GM23338 (cell line): ENCODE measurements around the gene KRTAP10-12. TPM values are rescaled to one million over a fixed set of nuclear protein-coding genes. Genes with fewer than 3 reads are reported as not detected.

Source experiments
- ATAC-seq: fragments of 200-7000 bp; cut with Tn5 transposase; 3 replicates; pipeline ENCODE4 v1.9.1; 2020
- DNase-seq: peaks from one replicate; pipeline ENCODE4 v3.0.0-alpha.2; 2015; ENCODE audit warnings: low spot score
- H2AFZ ChIP-seq: fragments of 200-600 bp; sonication (generic); 2 replicates; pipeline ENCODE4 v1.8.0; 2016; ENCODE audit warnings: antibody characterized with exemption, mild to moderate bottlenecking, moderate library complexity
- H3F3A ChIP-seq: fragments of 200-600 bp; sonication (generic); replicated peaks from 2 replicates; pipeline ENCODE4 v1.8.0; 2017; ENCODE audit warnings: antibody characterized with exemption, mixed run types, low read depth
- H3K27ac ChIP-seq: fragments of 200-600 bp; sonication (generic); 2 replicates; pipeline ENCODE4 v1.6.1; 2016; ENCODE audit warnings: low read depth
- H3K27me3 ChIP-seq: fragments of 200-600 bp; sonication (generic); 2 replicates; pipeline ENCODE4 v1.8.0; 2016; ENCODE audit warnings: mild to moderate bottlenecking, mixed run types, moderate library complexity; ENCODE audit not compliant: insufficient read depth
- H3K36me3 ChIP-seq: fragments of 200-600 bp; sonication (generic); 2 replicates; pipeline ENCODE4 v1.8.0; 2016; ENCODE audit warnings: mild to moderate bottlenecking; ENCODE audit not compliant: insufficient read depth
- H3K4me1 ChIP-seq: fragments of 200-600 bp; sonication (generic); 2 replicates; pipeline ENCODE4 v1.8.0; 2016; ENCODE audit warnings: mild to moderate bottlenecking, moderate library complexity; ENCODE audit not compliant: insufficient read depth
- H3K4me2 ChIP-seq: fragments of 200-600 bp; sonication (generic); 2 replicates; pipeline ENCODE4 v1.7.1; 2017; ENCODE audit warnings: mixed run types
- H3K4me3 ChIP-seq: fragments of 200-600 bp; sonication (generic); 2 replicates; pipeline ENCODE4 v1.6.1; 2016; ENCODE audit warnings: mixed run types
- H3K79me2 ChIP-seq: fragments of 200-600 bp; sonication (generic); replicated peaks from 2 replicates; pipeline ENCODE4 v1.8.0; 2017; ENCODE audit warnings: mild to moderate bottlenecking; ENCODE audit not compliant: insufficient read depth
- H3K9me2 ChIP-seq: fragments of 200-600 bp; sonication (generic); 2 replicates; pipeline ENCODE4 v1.8.0; 2017; ENCODE audit not compliant: insufficient read depth
- H4K20me1 ChIP-seq: fragments of 200-600 bp; sonication (generic); replicated peaks from 2 replicates; pipeline ENCODE4 v1.8.0; 2017; ENCODE audit warnings: mild to moderate bottlenecking; ENCODE audit not compliant: insufficient read depth
- H3K27ac Mint-ChIP-seq: 2 replicates; pipeline ENCODE4 v1.8.0; 2020; ENCODE audit warnings: inconsistent platforms, mild to moderate bottlenecking, moderate library complexity, mixed read lengths
- H3K27me3 Mint-ChIP-seq: 3 replicates; pipeline ENCODE4 v1.8.0; 2022; ENCODE audit warnings: low read depth, mild to moderate bottlenecking, moderate library complexity, mixed read lengths, inconsistent platforms; ENCODE audit not compliant: insufficient read depth, poor library complexity
- H3K36me3 Mint-ChIP-seq: 3 replicates; pipeline ENCODE4 v1.8.0; 2021; ENCODE audit warnings: low read depth, mild to moderate bottlenecking, inconsistent platforms, moderate library complexity, mixed read lengths
- H3K4me1 Mint-ChIP-seq: 3 replicates; pipeline ENCODE4 v1.8.0; 2020; ENCODE audit warnings: mild to moderate bottlenecking, inconsistent platforms, mixed read lengths
- H3K4me3 Mint-ChIP-seq: 3 replicates; pipeline ENCODE4 v1.8.0; 2021; ENCODE audit warnings: moderate library complexity, mild to moderate bottlenecking, inconsistent platforms, mixed read lengths
- H3K9me3 Mint-ChIP-seq: 3 replicates; pipeline ENCODE4 v1.8.0; 2020; ENCODE audit warnings: moderate library complexity, mild to moderate bottlenecking, inconsistent platforms, mixed read lengths
- CREB1 ChIP-seq: fragments of 250-450 bp; sonication (Bioruptor Pico); IDR thresholded peaks from 2 replicates; pipeline ENCODE4 v1.5.0; 2020; ENCODE audit warnings: low read depth, mild to moderate bottlenecking, moderate library complexity
- EZH2 ChIP-seq: fragments of 200-600 bp; sonication (generic); IDR thresholded peaks from one replicate; pipeline ENCODE4 v1.8.0; 2017; ENCODE audit warnings: antibody characterized with exemption, mild to moderate bottlenecking, low read depth; ENCODE audit not compliant: unreplicated experiment
- EZH2phosphoT487 ChIP-seq: fragments of 200-600 bp; sonication (generic); IDR thresholded peaks from one replicate; pipeline ENCODE4 v1.8.1; 2018; ENCODE audit warnings: antibody characterized with exemption; ENCODE audit not compliant: unreplicated experiment
- JUNB ChIP-seq: IDR thresholded peaks from one replicate; pipeline ENCODE4 v1.6.1; 2016; ENCODE audit warnings: antibody characterized with exemption; ENCODE audit not compliant: unreplicated experiment
- NANOG ChIP-seq: IDR thresholded peaks from 2 replicates; pipeline ENCODE4 v1.6.1; 2016; ENCODE audit warnings: antibody characterized with exemption, borderline replicate concordance
- POLR2AphosphoS5 ChIP-seq: IDR thresholded peaks from 2 replicates; pipeline ENCODE4 v1.6.1; 2016; ENCODE audit warnings: antibody characterized with exemption, low read depth
- STAT1 ChIP-seq: IDR thresholded peaks from one replicate; pipeline ENCODE4 v1.6.1; 2016; ENCODE audit warnings: antibody characterized with exemption; ENCODE audit not compliant: unreplicated experiment
- ZNF114 ChIP-seq: fragments of 250-450 bp; sonication (Bioruptor Pico); IDR thresholded peaks from 2 replicates; pipeline ENCODE4 v1.5.0; 2020; ENCODE audit warnings: mild to moderate bottlenecking, moderate library complexity
- ZNF331 ChIP-seq: fragments of 250-450 bp; sonication (Bioruptor Pico); IDR thresholded peaks from 2 replicates; pipeline ENCODE4 v1.5.0; 2020; ENCODE audit warnings: low read depth, mild to moderate bottlenecking, moderate library complexity
- polyA plus RNA-seq: library from polyadenylated mRNA; unstranded; fragments of >200 nt; fragmentation: Nextera tagmentation; extraction: Ambion mirVana; gene quantifications from 2 replicates; pipeline ENCODE4 v1.2.1, GENCODE V29; 2016
- total RNA-seq: library from RNA; depleted of rRNA; stranded (reverse); fragments of >200 nt; shearing (Covaris generic); gene quantifications from 2 replicates; pipeline ENCODE4 v1.2.3, GENCODE V29; 2014
- TF ChIP-seq, protein P1 (sequence below), 2 experiments: fragments of 200-600 bp in 1 of 2; sonication (generic) in 1 of 2; conservative IDR thresholded peaks; 2 replicates each; pipeline versions ENCODE4 v1.5.1 to v1.6.1; 2016 to 2017; ENCODE audit warnings: antibody characterized with exemption in 2 of 2, low read depth in 2 of 2, mild to moderate bottlenecking in 2 of 2, moderate library complexity in 1 of 2
- TF ChIP-seq, protein P2 (sequence below): IDR thresholded peaks from one replicate; pipeline ENCODE4 v1.6.1; 2018; ENCODE audit warnings: antibody characterized with exemption; ENCODE audit not compliant: unreplicated experiment
- TF ChIP-seq, protein P3 (sequence below): fragments of 250-450 bp; sonication (Bioruptor Pico); IDR thresholded peaks from 2 replicates; pipeline ENCODE4 v1.5.0; 2020; ENCODE audit warnings: mild to moderate bottlenecking, moderate library complexity
- TF ChIP-seq, protein P4 (sequence below): IDR thresholded peaks from 2 replicates; pipeline ENCODE4 v1.6.1; 2016; ENCODE audit warnings: antibody characterized with exemption

Gene KRTAP10-12
- total and polyA plus RNA-seq, 2 experiments from 2014 or later = not detected

DNA sequence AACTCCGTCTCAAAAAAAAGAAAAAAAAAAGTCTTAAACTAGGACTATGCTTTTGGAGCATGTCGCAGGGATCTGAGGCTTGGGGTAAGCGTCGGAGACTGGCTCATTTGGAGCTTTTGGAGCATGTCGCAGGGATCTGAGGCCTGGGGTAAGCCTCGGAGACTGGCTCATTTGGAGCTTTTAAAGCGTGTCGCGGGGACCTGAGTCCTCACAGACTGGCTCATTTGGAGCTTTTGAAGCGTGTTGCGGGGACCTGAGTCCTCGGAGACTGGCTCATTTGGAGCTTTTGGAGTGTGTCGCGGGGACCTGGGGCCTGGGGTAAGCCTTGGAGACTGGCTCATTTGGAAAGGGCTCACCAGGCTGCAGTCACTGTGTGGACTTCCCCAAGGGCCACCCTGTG, 28.0 kb downstream of the KRTAP10-12 start:
- Histone ChIP-seq H3K4me3 (no peak overlapping the region), H3K4me2 (no peak overlapping the region), H3F3A (0 out of 2 replicates have a peak, but pooled peaks cover 7% of the 10 kb centered on the region), H3K27me3 (peaks cover 22% of the 10 kb centered on the region), H4K20me1 (no peaks in the 10 kb centered on the region), H3K36me3 (no peaks in the 10 kb centered on the region), H3K27ac (no peak overlapping the region), H3K9me2 (no peaks in the 10 kb centered on the region), H3K4me1 (peaks cover 12% of the 10 kb centered on the region), H2AFZ (no peak overlapping the region), H3K79me2 (no peaks in the 10 kb centered on the region)
- no peak for DNase-seq
- Mint-ChIP-seq H3K9me3 (peaks cover 3% of the 10 kb centered on the region; the same call in 1 of the 3 replicates), H3K27ac (no peak overlapping the region), H3K27me3 (peaks cover 29% of the 10 kb centered on the region), H3K4me1 (peaks cover 15% of the 10 kb centered on the region), H3K4me3 (no peak overlapping the region), H3K36me3 (no peaks in the 10 kb centered on the region)
- no peak for ATAC-seq
- TF ChIP-seq CREB1 (CRISPR knock-in tag) = no peak
- no peak for TF ChIP-seq ZNF331 (CRISPR knock-in tag)
- TF ChIP-seq ZNF114 (CRISPR knock-in tag) = no peak
- TF ChIP-seq NANOG = no peak
- TF ChIP-seq, protein P1, sequence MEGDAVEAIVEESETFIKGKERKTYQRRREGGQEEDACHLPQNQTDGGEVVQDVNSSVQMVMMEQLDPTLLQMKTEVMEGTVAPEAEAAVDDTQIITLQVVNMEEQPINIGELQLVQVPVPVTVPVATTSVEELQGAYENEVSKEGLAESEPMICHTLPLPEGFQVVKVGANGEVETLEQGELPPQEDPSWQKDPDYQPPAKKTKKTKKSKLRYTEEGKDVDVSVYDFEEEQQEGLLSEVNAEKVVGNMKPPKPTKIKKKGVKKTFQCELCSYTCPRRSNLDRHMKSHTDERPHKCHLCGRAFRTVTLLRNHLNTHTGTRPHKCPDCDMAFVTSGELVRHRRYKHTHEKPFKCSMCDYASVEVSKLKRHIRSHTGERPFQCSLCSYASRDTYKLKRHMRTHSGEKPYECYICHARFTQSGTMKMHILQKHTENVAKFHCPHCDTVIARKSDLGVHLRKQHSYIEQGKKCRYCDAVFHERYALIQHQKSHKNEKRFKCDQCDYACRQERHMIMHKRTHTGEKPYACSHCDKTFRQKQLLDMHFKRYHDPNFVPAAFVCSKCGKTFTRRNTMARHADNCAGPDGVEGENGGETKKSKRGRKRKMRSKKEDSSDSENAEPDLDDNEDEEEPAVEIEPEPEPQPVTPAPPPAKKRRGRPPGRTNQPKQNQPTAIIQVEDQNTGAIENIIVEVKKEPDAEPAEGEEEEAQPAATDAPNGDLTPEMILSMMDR (conservative IDR thresholded peaks at IDR 0.05; ENCODE audit: low read depth in 2 of 2) = no peak
- TF ChIP-seq JUNB = no peak
- TF ChIP-seq POLR2AphosphoS5 = no peak
- TF ChIP-seq, protein P2, sequence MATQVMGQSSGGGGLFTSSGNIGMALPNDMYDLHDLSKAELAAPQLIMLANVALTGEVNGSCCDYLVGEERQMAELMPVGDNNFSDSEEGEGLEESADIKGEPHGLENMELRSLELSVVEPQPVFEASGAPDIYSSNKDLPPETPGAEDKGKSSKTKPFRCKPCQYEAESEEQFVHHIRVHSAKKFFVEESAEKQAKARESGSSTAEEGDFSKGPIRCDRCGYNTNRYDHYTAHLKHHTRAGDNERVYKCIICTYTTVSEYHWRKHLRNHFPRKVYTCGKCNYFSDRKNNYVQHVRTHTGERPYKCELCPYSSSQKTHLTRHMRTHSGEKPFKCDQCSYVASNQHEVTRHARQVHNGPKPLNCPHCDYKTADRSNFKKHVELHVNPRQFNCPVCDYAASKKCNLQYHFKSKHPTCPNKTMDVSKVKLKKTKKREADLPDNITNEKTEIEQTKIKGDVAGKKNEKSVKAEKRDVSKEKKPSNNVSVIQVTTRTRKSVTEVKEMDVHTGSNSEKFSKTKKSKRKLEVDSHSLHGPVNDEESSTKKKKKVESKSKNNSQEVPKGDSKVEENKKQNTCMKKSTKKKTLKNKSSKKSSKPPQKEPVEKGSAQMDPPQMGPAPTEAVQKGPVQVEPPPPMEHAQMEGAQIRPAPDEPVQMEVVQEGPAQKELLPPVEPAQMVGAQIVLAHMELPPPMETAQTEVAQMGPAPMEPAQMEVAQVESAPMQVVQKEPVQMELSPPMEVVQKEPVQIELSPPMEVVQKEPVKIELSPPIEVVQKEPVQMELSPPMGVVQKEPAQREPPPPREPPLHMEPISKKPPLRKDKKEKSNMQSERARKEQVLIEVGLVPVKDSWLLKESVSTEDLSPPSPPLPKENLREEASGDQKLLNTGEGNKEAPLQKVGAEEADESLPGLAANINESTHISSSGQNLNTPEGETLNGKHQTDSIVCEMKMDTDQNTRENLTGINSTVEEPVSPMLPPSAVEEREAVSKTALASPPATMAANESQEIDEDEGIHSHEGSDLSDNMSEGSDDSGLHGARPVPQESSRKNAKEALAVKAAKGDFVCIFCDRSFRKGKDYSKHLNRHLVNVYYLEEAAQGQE = no peak
- no peak for TF ChIP-seq STAT1
- TF ChIP-seq EZH2phosphoT487 = no peak
- no peak for TF ChIP-seq EZH2
- TF ChIP-seq, protein P3, sequence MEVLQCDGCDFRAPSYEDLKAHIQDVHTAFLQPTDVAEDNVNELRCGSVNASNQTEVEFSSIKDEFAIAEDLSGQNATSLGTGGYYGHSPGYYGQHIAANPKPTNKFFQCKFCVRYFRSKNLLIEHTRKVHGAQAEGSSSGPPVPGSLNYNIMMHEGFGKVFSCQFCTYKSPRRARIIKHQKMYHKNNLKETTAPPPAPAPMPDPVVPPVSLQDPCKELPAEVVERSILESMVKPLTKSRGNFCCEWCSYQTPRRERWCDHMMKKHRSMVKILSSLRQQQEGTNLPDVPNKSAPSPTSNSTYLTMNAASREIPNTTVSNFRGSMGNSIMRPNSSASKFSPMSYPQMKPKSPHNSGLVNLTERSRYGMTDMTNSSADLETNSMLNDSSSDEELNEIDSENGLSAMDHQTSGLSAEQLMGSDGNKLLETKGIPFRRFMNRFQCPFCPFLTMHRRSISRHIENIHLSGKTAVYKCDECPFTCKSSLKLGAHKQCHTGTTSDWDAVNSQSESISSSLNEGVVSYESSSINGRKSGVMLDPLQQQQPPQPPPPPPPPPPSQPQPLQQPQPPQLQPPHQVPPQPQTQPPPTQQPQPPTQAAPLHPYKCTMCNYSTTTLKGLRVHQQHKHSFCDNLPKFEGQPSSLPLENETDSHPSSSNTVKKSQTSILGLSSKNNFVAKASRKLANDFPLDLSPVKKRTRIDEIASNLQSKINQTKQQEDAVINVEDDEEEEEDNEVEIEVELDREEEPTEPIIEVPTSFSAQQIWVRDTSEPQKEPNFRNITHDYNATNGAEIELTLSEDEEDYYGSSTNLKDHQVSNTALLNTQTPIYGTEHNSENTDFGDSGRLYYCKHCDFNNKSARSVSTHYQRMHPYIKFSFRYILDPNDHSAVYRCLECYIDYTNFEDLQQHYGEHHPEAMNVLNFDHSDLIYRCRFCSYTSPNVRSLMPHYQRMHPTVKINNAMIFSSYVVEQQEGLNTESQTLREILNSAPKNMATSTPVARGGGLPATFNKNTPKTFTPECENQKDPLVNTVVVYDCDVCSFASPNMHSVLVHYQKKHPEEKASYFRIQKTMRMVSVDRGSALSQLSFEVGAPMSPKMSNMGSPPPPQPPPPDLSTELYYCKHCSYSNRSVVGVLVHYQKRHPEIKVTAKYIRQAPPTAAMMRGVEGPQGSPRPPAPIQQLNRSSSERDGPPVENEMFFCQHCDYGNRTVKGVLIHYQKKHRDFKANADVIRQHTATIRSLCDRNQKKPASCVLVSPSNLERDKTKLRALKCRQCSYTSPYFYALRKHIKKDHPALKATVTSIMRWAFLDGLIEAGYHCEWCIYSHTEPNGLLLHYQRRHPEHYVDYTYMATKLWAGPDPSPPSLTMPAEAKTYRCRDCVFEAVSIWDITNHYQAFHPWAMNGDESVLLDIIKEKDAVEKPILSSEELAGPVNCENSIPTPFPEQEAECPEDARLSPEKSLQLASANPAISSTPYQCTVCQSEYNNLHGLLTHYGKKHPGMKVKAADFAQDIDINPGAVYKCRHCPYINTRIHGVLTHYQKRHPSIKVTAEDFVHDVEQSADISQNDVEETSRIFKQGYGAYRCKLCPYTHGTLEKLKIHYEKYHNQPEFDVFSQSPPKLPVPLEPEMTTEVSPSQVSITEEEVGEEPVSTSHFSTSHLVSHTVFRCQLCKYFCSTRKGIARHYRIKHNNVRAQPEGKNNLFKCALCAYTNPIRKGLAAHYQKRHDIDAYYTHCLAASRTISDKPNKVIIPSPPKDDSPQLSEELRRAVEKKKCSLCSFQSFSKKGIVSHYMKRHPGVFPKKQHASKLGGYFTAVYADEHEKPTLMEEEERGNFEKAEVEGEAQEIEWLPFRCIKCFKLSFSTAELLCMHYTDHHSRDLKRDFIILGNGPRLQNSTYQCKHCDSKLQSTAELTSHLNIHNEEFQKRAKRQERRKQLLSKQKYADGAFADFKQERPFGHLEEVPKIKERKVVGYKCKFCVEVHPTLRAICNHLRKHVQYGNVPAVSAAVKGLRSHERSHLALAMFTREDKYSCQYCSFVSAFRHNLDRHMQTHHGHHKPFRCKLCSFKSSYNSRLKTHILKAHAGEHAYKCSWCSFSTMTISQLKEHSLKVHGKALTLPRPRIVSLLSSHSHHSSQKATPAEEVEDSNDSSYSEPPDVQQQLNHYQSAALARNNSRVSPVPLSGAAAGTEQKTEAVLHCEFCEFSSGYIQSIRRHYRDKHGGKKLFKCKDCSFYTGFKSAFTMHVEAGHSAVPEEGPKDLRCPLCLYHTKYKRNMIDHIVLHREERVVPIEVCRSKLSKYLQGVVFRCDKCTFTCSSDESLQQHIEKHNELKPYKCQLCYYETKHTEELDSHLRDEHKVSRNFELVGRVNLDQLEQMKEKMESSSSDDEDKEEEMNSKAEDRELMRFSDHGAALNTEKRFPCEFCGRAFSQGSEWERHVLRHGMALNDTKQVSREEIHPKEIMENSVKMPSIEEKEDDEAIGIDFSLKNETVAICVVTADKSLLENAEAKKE (CRISPR knock-in tag) = no peak
- TF ChIP-seq, protein P4, sequence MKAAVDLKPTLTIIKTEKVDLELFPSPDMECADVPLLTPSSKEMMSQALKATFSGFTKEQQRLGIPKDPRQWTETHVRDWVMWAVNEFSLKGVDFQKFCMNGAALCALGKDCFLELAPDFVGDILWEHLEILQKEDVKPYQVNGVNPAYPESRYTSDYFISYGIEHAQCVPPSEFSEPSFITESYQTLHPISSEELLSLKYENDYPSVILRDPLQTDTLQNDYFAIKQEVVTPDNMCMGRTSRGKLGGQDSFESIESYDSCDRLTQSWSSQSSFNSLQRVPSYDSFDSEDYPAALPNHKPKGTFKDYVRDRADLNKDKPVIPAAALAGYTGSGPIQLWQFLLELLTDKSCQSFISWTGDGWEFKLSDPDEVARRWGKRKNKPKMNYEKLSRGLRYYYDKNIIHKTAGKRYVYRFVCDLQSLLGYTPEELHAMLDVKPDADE = no peak
